Stimulated activated CD8-positive, alpha-beta memory T cell treated with anti-CD3 and anti-CD28 coated beads, Interleukin-12 subunit alpha, Interleukin-12 subunit beta, amount 100 ng/mL, for 24 hours (primary cell): ENCODE data around the gene FTL.

ENCODE experiments used
- DNase-seq: peaks from one replicate; pipeline ENCODE4 v3.0.0-alpha.2; 2020; ENCODE audit errors: extremely low read depth

The FTL gene

GRCh38 chr19:48965806-48966540 is 864 bp downstream of the FTL start:
- peak; percentile 72 for DNase-seq

- no peak for DNase-seq
These were observed 1.6 kb downstream of the FTL start for GRCh38 chr19:48966541-48967345.

DNA sequence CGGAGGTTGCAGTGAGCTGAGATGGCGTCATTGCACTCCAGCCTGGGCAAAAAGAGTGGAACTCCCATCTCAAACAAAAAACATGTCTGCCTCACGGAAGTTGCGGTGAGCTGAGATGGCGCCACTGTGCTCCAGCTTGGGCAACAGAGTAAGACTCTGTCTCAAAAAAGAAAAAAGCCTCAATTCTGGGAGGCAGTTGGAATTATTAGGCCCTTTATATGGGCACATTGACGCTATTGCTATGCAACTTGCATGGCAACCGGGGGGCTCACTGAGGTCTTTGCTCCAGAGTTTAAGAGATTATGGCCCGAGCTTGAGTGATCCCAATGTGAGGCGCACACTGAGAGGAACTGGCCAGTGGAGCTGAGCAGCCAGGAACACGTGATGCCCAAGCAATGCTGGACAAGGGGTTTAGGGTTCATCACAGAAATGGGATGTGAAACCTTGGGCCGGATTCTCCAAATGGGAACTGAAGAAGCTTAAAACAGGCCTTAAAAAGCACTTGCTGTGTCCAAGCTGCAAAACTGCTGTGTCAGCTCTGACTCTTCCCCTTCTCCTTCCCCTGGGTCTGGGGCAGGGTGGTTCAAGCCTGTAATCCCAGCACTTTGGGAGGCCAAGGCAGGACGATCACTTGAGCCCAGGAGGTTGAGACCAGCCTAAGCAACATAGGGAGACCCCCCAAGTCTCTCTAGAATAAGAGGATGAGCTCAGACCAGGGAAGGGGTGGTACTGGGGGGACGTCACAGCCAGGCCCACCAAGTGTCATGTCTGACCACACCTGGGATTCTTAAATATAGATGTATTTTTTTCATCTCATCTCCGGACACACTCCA is 2.5 kb downstream of the FTL start:
- DNase-seq, result no peak

GRCh38 chr19:48968179-48968661 is 3.1 kb downstream of the FTL start:
- DNase-seq, result no peak

DNA sequence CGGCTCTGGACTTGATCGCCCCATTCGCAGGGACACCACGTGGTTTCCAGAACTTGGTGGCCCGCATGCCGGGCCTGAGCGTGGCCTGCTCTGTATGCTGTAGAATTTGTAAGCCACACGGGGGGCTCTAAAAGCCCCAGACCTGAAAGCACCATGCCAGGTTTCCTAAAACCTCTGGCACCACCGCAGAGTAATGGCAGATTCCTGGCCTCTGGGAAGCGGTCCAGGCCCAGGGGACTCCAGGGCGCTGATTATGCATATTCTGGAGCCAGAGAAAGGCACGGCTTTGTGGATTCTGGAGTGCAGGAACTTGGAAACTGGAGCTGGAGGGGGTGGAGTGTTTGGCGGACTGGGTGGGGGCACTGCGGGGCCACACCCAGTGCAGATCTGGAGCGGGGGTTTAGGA is 3.7 kb downstream of the FTL start:
- no peak for DNase-seq

DNA sequence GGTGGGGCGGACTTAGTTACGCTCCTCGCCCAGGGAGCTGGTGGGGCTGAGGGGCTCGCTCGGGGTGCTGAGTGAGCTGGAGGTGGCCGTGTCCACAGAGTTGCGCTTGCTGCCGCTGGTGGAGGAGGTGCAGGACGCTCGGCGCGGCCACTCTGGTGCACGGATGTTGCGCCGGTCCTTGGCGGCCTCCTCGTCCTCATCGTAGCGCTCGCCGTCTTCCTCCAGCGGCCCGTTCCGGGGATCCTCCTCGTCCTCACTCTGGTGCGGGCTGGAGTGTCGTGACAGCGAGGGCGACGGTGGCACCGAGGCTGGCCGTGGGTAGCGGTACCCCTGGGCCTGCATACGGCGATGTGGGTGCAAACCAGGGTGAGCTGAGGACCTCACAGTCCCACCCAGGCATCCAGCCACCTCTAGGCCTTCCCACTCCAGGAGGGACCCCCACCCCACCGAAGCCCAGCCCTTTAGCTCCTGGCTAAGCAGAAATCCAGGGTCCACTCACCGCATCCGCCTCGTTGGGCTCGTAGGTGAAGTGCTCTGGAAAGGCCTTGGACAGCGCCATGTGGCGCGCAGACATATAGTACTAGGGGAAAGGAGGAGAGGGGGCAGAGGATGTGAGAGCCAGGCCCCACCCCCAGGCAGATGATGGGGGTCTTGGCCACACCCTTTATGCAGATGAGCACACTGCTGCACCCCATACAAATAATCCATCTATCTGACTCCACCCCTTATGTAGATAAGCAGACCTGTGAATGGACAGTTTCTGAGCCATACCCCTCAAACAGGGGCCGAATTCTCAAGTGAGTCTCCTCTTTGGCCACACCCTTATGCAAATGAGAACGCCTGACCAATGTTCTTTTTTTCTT is 4.4 kb downstream of the FTL start:
- DNase-seq, result no peak

- no peak for DNase-seq
These were observed 5.1 kb downstream of the FTL start for GRCh38 chr19:48970139-48970766.

DNA sequence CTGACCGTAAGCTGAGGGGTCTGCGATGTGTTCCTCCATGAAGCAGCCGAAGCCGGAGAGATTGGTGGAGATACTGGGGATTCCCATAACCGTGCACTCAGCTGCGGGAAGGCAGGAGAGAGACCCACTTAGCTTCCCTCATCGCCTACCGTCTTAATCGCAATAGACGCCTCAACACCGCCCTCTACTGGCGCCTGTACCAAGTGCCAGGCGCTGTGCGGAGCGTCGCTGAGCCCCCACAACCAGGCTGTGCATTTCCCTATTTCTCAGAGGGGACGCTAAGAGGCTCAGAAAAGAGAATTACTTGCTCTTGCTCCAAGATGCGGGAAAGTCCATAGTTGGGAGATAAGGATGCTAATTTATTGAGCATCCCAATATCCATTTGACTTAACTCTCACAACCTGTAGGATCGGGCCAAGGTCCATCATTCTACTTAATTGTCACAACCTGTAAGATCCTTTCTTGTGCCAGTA is 5.8 kb downstream of the FTL start:
- peak; percentile 50 for DNase-seq

DNA sequence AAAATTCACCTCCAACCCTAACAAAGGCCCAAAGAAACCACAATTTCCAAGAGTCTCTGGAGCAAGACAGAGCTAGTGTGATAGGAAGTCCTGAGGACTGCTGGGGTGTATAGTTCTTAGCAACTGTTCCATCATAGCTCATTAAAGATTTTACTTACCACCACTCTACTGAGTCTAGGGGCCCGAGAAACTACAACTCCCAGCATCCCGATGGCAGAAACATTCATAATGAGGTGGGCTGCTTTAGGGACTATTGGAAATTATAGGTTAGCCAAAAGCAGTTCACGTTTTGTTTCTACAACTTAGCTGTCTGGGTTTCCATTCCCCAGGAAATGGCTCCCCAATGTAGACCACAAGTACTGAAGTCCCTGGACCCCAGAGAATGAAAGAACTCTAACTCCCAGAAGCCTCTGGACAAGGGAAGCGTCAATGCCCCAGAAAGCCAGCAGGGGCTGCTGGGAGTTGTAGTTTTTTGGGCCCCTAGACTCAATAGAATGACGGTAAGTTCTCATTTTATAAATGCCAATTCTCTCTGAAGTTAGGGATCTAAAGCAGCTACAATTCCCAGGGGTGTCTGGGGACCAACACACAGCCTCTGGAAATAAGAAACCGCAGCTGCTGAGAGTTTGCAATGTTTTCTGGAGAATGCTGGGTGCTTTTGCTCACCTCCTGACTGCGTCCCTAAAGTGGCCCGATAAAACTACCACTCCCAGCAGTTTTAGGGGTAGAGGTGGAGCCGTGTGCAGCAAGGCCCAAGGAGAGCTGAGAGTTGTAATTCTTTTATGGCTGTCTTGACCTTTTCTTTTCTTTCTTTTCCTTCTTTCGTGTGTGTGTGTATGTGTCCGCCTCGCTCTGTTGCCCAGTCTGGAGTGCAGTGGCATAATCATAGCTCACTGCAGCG is 11.1 kb downstream of the FTL start:
- no peak for DNase-seq

- DNase-seq, result no peak
These were observed 12.0 kb downstream of the FTL start for GRCh38 chr19:48977061-48977460.

- no peak for DNase-seq
These were observed 17.2 kb downstream of the FTL start for GRCh38 chr19:48982280-48982679.

DNA sequence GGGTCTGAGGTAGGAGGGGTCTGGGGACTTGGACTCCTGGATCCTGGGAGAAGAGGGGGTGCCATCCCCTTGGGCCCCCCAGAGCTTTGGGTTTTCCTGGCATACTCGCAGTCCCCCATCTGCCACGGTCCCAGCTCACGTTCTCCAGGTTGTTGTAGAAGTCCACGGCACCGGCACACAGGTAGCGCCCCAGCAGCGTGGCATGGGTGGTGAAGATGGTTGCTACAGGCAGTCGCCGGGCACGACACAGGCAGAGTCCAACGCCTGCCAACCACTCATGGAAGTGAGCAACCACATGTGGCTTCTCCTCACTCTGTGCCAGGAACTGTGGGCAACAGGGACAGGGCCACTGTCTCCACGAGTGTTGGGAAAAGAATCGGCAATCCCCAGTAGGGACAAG is 20.6 kb downstream of the FTL start:
- no peak for DNase-seq

GRCh38 chr19:48986211-48986610 is 21.1 kb downstream of the FTL start:
- DNase-seq, result no peak

GRCh38 chr19:48987323-48987722 is 22.2 kb downstream of the FTL start:
- no peak for DNase-seq

DNA sequence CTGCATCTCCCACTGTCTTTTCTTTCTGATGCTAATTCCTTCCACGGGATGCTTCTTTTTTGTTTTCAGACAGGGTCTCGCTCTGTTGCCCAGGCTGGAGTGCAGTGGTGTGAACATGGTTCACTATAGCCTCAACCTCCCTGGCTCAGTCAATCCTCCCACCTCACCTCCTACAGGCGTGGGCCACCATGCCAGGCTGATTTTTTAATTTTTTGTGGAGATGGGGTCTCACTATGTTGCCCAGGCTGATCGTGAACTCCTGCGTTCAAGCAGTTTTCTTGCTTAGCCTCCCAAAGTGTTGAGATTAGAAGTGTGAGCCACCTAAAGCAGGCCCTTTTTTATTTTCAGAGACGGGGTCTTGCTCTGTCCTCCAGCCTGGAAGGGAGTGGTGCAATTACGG is 23.2 kb downstream of the FTL start:
- DNase-seq, result no peak

DNA sequence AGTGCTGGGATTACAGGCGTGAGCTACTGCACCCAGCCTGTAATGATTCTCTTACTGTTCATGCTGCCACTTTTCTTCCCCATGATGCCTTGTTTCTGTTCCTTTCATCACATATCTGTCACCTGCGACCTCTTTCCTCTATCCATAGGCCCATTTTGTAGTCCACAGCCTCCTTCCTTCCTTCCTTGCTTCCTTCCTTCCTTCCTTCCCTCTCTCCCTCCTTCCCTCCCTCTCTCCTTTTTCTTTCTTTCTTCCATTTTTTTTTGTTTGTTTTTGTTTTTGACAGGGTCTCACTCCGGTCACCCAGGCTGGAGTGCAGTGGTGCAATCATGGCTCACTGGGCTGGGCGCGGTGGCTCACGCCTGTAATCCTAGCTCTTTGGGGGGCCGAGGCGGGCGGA is 23.8 kb downstream of the FTL start:
- DNase-seq, result no peak

DNA sequence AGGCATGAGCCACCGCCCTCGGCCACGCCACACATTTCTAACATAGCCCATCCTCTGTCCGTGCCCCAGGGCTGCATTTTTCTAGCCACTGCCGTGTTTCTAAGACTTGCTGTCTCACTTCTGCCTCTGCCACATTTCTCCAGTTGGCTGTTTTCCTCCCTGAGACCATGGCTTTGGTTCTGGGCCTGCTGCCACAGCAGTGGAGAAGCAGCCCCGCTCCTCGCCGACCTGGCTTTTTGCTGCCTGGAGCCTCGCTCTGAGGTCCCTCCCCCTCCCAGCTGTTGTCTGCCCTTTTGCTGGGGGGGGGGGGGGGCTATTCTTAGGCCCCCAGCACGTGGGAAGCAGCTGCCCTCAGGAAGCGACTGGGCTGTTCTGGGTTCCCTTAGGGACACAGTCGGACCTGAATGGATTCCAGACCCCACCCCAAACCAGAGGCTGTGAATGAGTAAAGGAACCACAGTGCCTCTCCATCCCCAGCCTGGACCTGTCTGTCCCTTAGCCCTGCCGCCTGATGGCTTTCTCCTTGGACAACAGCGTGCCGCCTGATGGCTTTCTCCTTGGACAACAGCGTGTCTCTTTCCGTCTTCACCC is 24.7 kb downstream of the FTL start:
- no peak for DNase-seq

DNA sequence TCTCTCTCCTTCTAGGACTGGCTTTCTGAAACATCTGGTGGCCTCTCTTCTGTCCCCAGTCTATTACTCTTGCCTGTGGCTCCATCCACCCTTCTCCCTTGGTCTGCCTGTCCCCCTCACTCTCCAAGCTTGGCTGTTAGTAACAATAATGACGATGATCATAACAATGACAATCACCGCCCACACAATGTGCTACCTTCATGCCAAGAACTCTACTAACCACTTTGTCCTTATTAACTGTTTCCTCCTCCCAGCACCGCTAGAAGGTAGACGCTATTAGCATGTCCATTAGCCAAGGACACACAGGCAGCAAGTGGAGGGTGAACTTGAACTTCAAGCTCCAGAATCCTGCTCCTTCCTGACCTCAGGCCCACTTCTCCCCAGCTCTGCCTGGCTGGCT is 25.3 kb downstream of the FTL start:
- no peak for DNase-seq

GRCh38 chr19:48991011-48991609 is 26.0 kb downstream of the FTL start:
- DNase-seq, result no peak
